Activated T-cell treated with anti-CD3 and anti-CD28 coated beads, Interleukin-2, amount 50 U/mL, for 72 hours (primary cell): ENCODE data around the gene BCAR1. TPM values are rescaled to one million over a fixed set of nuclear protein-coding genes. Genes with fewer than 3 reads are reported as not detected.
A peak's percentile ranks its signal among the peaks of the same experiment; 100 is the strongest.

ENCODE experiments used
- ATAC-seq, 2 donors: fragments of 150-1000 bp; cut with Tn5 transposase; replicated peaks in 1 of 2; 2 replicates each; pipeline ENCODE4 v1.10.0; 2021; ENCODE audit warnings: moderate library complexity in 2 of 2, mild to moderate bottlenecking in 1 of 2
- DNase-seq, 2 donors: peaks; one replicate each; pipeline ENCODE4 v3.0.0; 2021 to 2022; ENCODE audit warnings: mixed read lengths in 1 of 2
- H3K27ac Mint-ChIP-seq: one replicate; pipeline ENCODE4 v1.8.0; 2022; ENCODE audit warnings: mild to moderate bottlenecking, moderate library complexity, mixed read lengths
- H3K27me3 Mint-ChIP-seq: one replicate; pipeline ENCODE4 v1.8.0; 2022; ENCODE audit warnings: low read depth, mixed read lengths
- H3K36me3 Mint-ChIP-seq, 2 donors: one replicate each; pipeline ENCODE4 v1.8.0; 2022; ENCODE audit warnings: mixed read lengths in 2 of 2, mild to moderate bottlenecking in 1 of 2; ENCODE audit not compliant: insufficient read depth in 2 of 2
- H3K4me1 Mint-ChIP-seq: one replicate; pipeline ENCODE4 v1.8.0; 2022; ENCODE audit warnings: low read depth, mixed read lengths
- H3K4me3 Mint-ChIP-seq, 2 donors: one replicate each; pipeline ENCODE4 v1.8.0; 2022; ENCODE audit warnings: mild to moderate bottlenecking in 2 of 2, mixed read lengths in 2 of 2, moderate library complexity in 2 of 2
- H3K9me3 Mint-ChIP-seq, 2 donors: one replicate each; pipeline ENCODE4 v1.8.0; 2022; ENCODE audit warnings: mixed read lengths in 2 of 2
- total RNA-seq, 2 donors: library from RNA; stranded (reverse); gene quantifications; one replicate each; pipeline ENCODE4 v1.2.3, GENCODE V29; 2022

Gene BCAR1
- total RNA-seq, 2 donors from 2014 or later = 1.2 to 1.5 TPM

GRCh38 chr16:75265911-75266701 is 14.7 kb upstream of the BCAR1 start:
- H3K27me3 Mint-ChIP-seq = peaks cover 41% of the 10 kb centered on the region
- peak; percentile 29 to 49 for DNase-seq
- no peak overlapping the region for H3K27ac Mint-ChIP-seq
- H3K4me3 Mint-ChIP-seq = peak overlapping the region; percentile 64 to 78
- H3K4me1 Mint-ChIP-seq = peaks cover 4% of the 10 kb centered on the region
- H3K9me3 Mint-ChIP-seq = no peaks in the 10 kb centered on the region
- peak; percentile 47 to 64 for ATAC-seq
- no peaks in the 10 kb centered on the region for H3K36me3 Mint-ChIP-seq

- peaks cover 4% of the 10 kb centered on the region for H3K4me1 Mint-ChIP-seq
- H3K27me3 Mint-ChIP-seq = peaks cover 47% of the 10 kb centered on the region
- ATAC-seq (peak in 1 of 2 donors; percentile 21), DNase-seq (no peak)
- no peak overlapping the region for H3K27ac Mint-ChIP-seq
- no peaks in the 10 kb centered on the region for H3K36me3 Mint-ChIP-seq
- no peaks in the 10 kb centered on the region for H3K9me3 Mint-ChIP-seq
- H3K4me3 Mint-ChIP-seq = peak overlapping the region; percentile 64 to 68
Observed at GRCh38 chr16:75264999-75265910, 13.8 kb upstream of the BCAR1 start.

GRCh38 chr16:75264457-75264998 is 13.1 kb upstream of the BCAR1 start:
- Mint-ChIP-seq H3K27ac (no peak overlapping the region), H3K4me3 (peak overlapping the region; percentile 64 to 68)
- ATAC-seq = no peak

GRCh38 chr16:75263963-75264445 is 12.6 kb upstream of the BCAR1 start:
- Mint-ChIP-seq H3K9me3 (no peaks in the 10 kb centered on the region), H3K4me3 (peak overlapping the region; percentile 64 to 68), H3K36me3 (no peaks in the 10 kb centered on the region), H3K27ac (no peak overlapping the region), H3K27me3 (peaks cover 42% of the 10 kb centered on the region), H3K4me1 (peaks cover 4% of the 10 kb centered on the region)
- no peak for DNase-seq
- no peak for ATAC-seq

More at GRCh38 chr16:75264457-75264998, 13.1 kb upstream of the BCAR1 start:
- Mint-ChIP-seq H3K9me3 (no peaks in the 10 kb centered on the region), H3K36me3 (no peaks in the 10 kb centered on the region), H3K4me1 (peaks cover 4% of the 10 kb centered on the region), H3K27me3 (peaks cover 44% of the 10 kb centered on the region)
- DNase-seq = no peak

- Mint-ChIP-seq H3K27ac (no peak overlapping the region), H3K36me3 (no peaks in the 10 kb centered on the region), H3K27me3 (peaks cover 42% of the 10 kb centered on the region), H3K4me1 (peaks cover 4% of the 10 kb centered on the region), H3K9me3 (no peaks in the 10 kb centered on the region), H3K4me3 (no peak overlapping the region)
- ATAC-seq (no peak), DNase-seq (no peak)
Observed at GRCh38 chr16:75263291-75263962, 12.0 kb upstream of the BCAR1 start.

- no peak overlapping the region for H3K27ac Mint-ChIP-seq
- DNase-seq (no peak), ATAC-seq (no peak)
- H3K36me3 Mint-ChIP-seq = no peaks in the 10 kb centered on the region
- H3K9me3 Mint-ChIP-seq = no peaks in the 10 kb centered on the region
- H3K4me1 Mint-ChIP-seq = peaks cover 4% of the 10 kb centered on the region
- no peak overlapping the region for H3K4me3 Mint-ChIP-seq
- H3K27me3 Mint-ChIP-seq = peaks cover 42% of the 10 kb centered on the region
Observed at GRCh38 chr16:75262800-75263127, 11.3 kb upstream of the BCAR1 start.

GRCh38 chr16:75262104-75262799 is 10.8 kb upstream of the BCAR1 start:
- Mint-ChIP-seq H3K9me3 (no peaks in the 10 kb centered on the region), H3K27ac (no peak overlapping the region), H3K4me3 (no peak overlapping the region), H3K4me1 (peaks cover 4% of the 10 kb centered on the region), H3K36me3 (no peaks in the 10 kb centered on the region), H3K27me3 (peaks cover 41% of the 10 kb centered on the region)
- ATAC-seq (no peak), DNase-seq (no peak)

- H3K27ac Mint-ChIP-seq = no peak overlapping the region
- H3K27me3 Mint-ChIP-seq = peaks cover 35% of the 10 kb centered on the region
- H3K36me3 Mint-ChIP-seq = no peaks in the 10 kb centered on the region
- H3K4me1 Mint-ChIP-seq = peaks cover 4% of the 10 kb centered on the region
- H3K4me3 Mint-ChIP-seq = no peak overlapping the region
- DNase-seq = no peak
- ATAC-seq = no peak
- H3K9me3 Mint-ChIP-seq = no peaks in the 10 kb centered on the region
Observed at GRCh38 chr16:75261590-75262078, 10.2 kb upstream of the BCAR1 start.

- Mint-ChIP-seq H3K4me3 (no peak overlapping the region), H3K27ac (no peak overlapping the region), H3K4me1 (peaks cover 4% of the 10 kb centered on the region), H3K36me3 (no peaks in the 10 kb centered on the region), H3K27me3 (peaks cover 29% of the 10 kb centered on the region), H3K9me3 (no peaks in the 10 kb centered on the region)
- no peak for DNase-seq
- ATAC-seq = no peak
Observed at GRCh38 chr16:75260851-75261589, 9.6 kb upstream of the BCAR1 start.

GRCh38 chr16:75258807-75259141 is 7.3 kb upstream of the BCAR1 start:
- no peaks in the 10 kb centered on the region for H3K9me3 Mint-ChIP-seq
- H3K4me3 Mint-ChIP-seq = no peak overlapping the region
- no peak overlapping the region for H3K27ac Mint-ChIP-seq
- no peaks in the 10 kb centered on the region for H3K4me1 Mint-ChIP-seq
- ATAC-seq (no peak), DNase-seq (no peak)
- H3K27me3 Mint-ChIP-seq = peaks cover 30% of the 10 kb centered on the region
- no peaks in the 10 kb centered on the region for H3K36me3 Mint-ChIP-seq

GRCh38 chr16:75257886-75258806 is 6.7 kb upstream of the BCAR1 start:
- DNase-seq = no peak
- peaks cover 33% of the 10 kb centered on the region for H3K27me3 Mint-ChIP-seq
- H3K9me3 Mint-ChIP-seq = no peaks in the 10 kb centered on the region

More at GRCh38 chr16:75257886-75258806, 6.7 kb upstream of the BCAR1 start:
- H3K36me3 Mint-ChIP-seq = no peaks in the 10 kb centered on the region
- no peak overlapping the region for H3K27ac Mint-ChIP-seq
- ATAC-seq = no peak
- no peak overlapping the region for H3K4me3 Mint-ChIP-seq
- no peaks in the 10 kb centered on the region for H3K4me1 Mint-ChIP-seq
